HepG2 (cell line): Measurements from ENCODE around the gene RMDN2. TPM values are rescaled to one million over a fixed set of nuclear protein-coding genes. Genes with fewer than 3 reads are reported as not detected.

ENCODE experiments used
- ATAC-seq: fragments of 200-7000 bp; cut with Tn5 transposase; 3 replicates; pipeline ENCODE4 v1.9.1; 2020; ENCODE audit warnings: mild to moderate bottlenecking, moderate library complexity
- BruUV-seq: library from RNA; stranded (reverse); fragments of 400-500 nt; replicated peaks from 2 replicates; lab custom pipeline; 2021; lab: Mats Ljungman, UMichigan
- CTCF ChIA-PET: fragments of 300-600 bp; formaldehyde crosslinking; extraction: SDS; loops from one replicate; lab custom pipeline; 2021; ENCODE audit warnings: low total read pairs, inconsistent platforms, low intra/inter-chr PET ratio; lab: Yijun Ruan, JAX
- POLR2A ChIA-PET: fragments of 350-600 bp; sonication (Branson Sonifier 250); formaldehyde crosslinking; loops from one replicate; lab custom pipeline; 2020; ENCODE audit warnings: antibody characterized with exemption, inconsistent platforms; lab: Yijun Ruan, JAX
- DNase-seq: peaks from one replicate; pipeline ENCODE4 v3.0.0-alpha.2; 2015; ENCODE audit warnings: low spot score
- FAIRE-seq: peaks from 3 replicates; lab custom pipeline; 2011; peaks lifted over from hg19 to GRCh38; lab: Jason Lieb, UNC
- H2AFZ ChIP-seq: one replicate; pipeline ENCODE4 v1.6.1; 2011; ENCODE audit warnings: low read length, inconsistent platforms
- H3K27ac ChIP-seq: fragments of 300-600 bp; 3 replicates; pipeline ENCODE4 v1.8.0; 2011; ENCODE audit warnings: mixed run types, mild to moderate bottlenecking, mixed read lengths, low read length, inconsistent platforms; ENCODE audit not compliant: insufficient read depth; ENCODE audit errors: extremely low read length
- H3K27me3 ChIP-seq, 2 experiments: fragments of 200-600 bp in 1 of 2; 2 replicates in 1 of 2; 3 replicates in 1 of 2; pipeline versions ENCODE4 v1.6.0 to v1.8.0; 2011; ENCODE audit warnings: low read length in 2 of 2, mild to moderate bottlenecking in 2 of 2, moderate library complexity in 2 of 2, inconsistent platforms in 1 of 2; ENCODE audit not compliant: insufficient read depth in 2 of 2, control insufficient read depth in 1 of 2
- H3K36me3 ChIP-seq, 2 experiments: fragments of 200-600 bp in 1 of 2; replicated peaks in 1 of 2; 2 replicates in 1 of 2; 3 replicates in 1 of 2; pipeline versions ENCODE4 v1.5.1 to v1.8.0; 2011; ENCODE audit warnings: low read length in 2 of 2, inconsistent platforms in 1 of 2; ENCODE audit not compliant: insufficient read depth in 2 of 2, control insufficient read depth in 1 of 2
- H3K4me1 ChIP-seq: 2 replicates; pipeline ENCODE4 v1.5.1; 2012; ENCODE audit warnings: low read length, inconsistent platforms; ENCODE audit not compliant: insufficient read depth
- H3K4me2 ChIP-seq: 2 replicates; pipeline ENCODE4 v1.6.0; 2011; ENCODE audit warnings: low read depth, low read length, inconsistent platforms
- H3K4me3 ChIP-seq, 3 experiments: fragments of 200-600 bp in 1 of 3; sonication (generic), shearing (Covaris generic) in 1 of 3; replicated peaks in 1 of 3; 2 replicates each; pipeline ENCODE4 v1.5.1; 2011 to 2016; ENCODE audit warnings: low read length in 3 of 3, inconsistent platforms in 2 of 3, low read depth in 2 of 3, mild to moderate bottlenecking in 2 of 3, control low read depth in 1 of 3, mixed read lengths in 1 of 3; ENCODE audit not compliant: insufficient read depth in 1 of 3
- H3K79me2 ChIP-seq: one replicate; pipeline ENCODE4 v1.6.1; 2011; ENCODE audit warnings: low read length, inconsistent platforms; ENCODE audit not compliant: insufficient read depth
- H3K9ac ChIP-seq: 2 replicates; pipeline ENCODE4 v1.6.0; 2011; ENCODE audit warnings: mild to moderate bottlenecking, low read depth, low read length, inconsistent platforms; ENCODE audit not compliant: insufficient read depth
- H3K9me3 ChIP-seq: 2 replicates; pipeline ENCODE4 v1.5.1; 2012; ENCODE audit warnings: mild to moderate bottlenecking, low read length
- H4K20me1 ChIP-seq: 2 replicates; pipeline ENCODE4 v1.6.0; 2011; ENCODE audit warnings: inconsistent platforms, mild to moderate bottlenecking, low read length, moderate library complexity; ENCODE audit not compliant: insufficient read depth
- CHCHD3 ChIP-seq: sonication (generic); formaldehyde crosslinking; IDR thresholded peaks from 2 replicates; pipeline ENCODE4 v1.8.0; 2022; ENCODE audit warnings: mild to moderate bottlenecking, missing genetic modification reagents, moderate library complexity
- E2F1 ChIP-seq: sonication (generic); formaldehyde crosslinking; IDR thresholded peaks from 2 replicates; pipeline ENCODE4 v1.5.0; 2020; ENCODE audit warnings: missing genetic modification reagents
- MAF1 ChIP-seq: sonication (generic); formaldehyde crosslinking; IDR thresholded peaks from 2 replicates; pipeline ENCODE4 v1.5.0; 2020; ENCODE audit warnings: missing genetic modification reagents, borderline replicate concordance
- MAFF ChIP-seq: IDR thresholded peaks from 2 replicates; pipeline ENCODE4 v1.6.1; 2011; ENCODE audit warnings: low read depth, low read length, improper control_type of control experiment
- POLR2AphosphoS2 ChIP-seq: IDR thresholded peaks from 2 replicates; pipeline ENCODE4 v1.6.1; 2011; ENCODE audit warnings: low read depth, low read length, improper control_type of control experiment
- SATB2 ChIP-seq: sonication (generic); formaldehyde crosslinking; IDR thresholded peaks from 2 replicates; pipeline ENCODE4 v1.5.0; 2020; ENCODE audit warnings: missing genetic modification reagents
- SP2 ChIP-seq: sonication (generic); formaldehyde crosslinking; IDR thresholded peaks from 2 replicates; pipeline ENCODE4 v1.5.1; 2020; ENCODE audit warnings: mild to moderate bottlenecking, missing genetic modification reagents
- SYNCRIP ChIP-seq: fragments of 200-400 bp; formaldehyde crosslinking; IDR thresholded peaks from 2 replicates; pipeline ENCODE4 v1.6.1; 2018; ENCODE audit warnings: mild to moderate bottlenecking, low read depth, low read length; ENCODE audit not compliant: insufficient read depth
- XBP1 ChIP-seq: sonication (generic); formaldehyde crosslinking; IDR thresholded peaks from 2 replicates; pipeline ENCODE4 v1.5.0; 2020; ENCODE audit warnings: missing genetic modification reagents
- ZNF124 ChIP-seq: sonication (generic); formaldehyde crosslinking; IDR thresholded peaks from 2 replicates; pipeline ENCODE4 v1.4.0; 2020; ENCODE audit warnings: missing genetic modification reagents
- ZNF253 ChIP-seq: sonication (generic); formaldehyde crosslinking; IDR thresholded peaks from 2 replicates; pipeline ENCODE4 v1.8.0; 2022; ENCODE audit warnings: mild to moderate bottlenecking, missing genetic modification reagents, borderline replicate concordance
- ZNF724P ChIP-seq: sonication (generic); formaldehyde crosslinking; IDR thresholded peaks from 2 replicates; pipeline ENCODE4 v1.8.0; 2022; ENCODE audit warnings: missing genetic modification reagents, borderline replicate concordance
- ZSCAN12 ChIP-seq: sonication (generic); formaldehyde crosslinking; IDR thresholded peaks from 2 replicates; pipeline ENCODE4 v1.9.0; 2021; ENCODE audit warnings: mild to moderate bottlenecking, missing genetic modification reagents
- WGBS: methylation state at CpG from one replicate; pipeline ENCODE4 v1.1.6; 2017; ENCODE audit warnings: low lambda C conversion rate; 5-methylcytosine and 5-hydroxymethylcytosine counted together
- in situ Hi-C: cut with HindIII; loops from 2 replicates; pipeline ENCODE4 v1.10.0; 2017; ENCODE audit warnings: low pct_unique_long_range_greater_than_20kb; ENCODE audit not compliant: extremely low pct_ligation_motif_present
- intact Hi-C: fragments of 100-400 bp; cut with micrococcal nuclease; formaldehyde crosslinking; loops from one replicate; pipeline ENCODE4 v1.10.0; 2022; ENCODE audit not compliant: unreplicated experiment
- polyA plus RNA-seq, 8 experiments: library from polyadenylated mRNA; depleted of rRNA in 3 of 8; stranded (reverse) in 7 of 8; unstranded in 1 of 8; fragments of >200 nt; fragmentation: Illumina TruSeq in 4 of 8; extraction: Trizol in 4 of 8; gene quantifications; 2 replicates each; pipeline versions ENCODE4 v1.2.1 to v1.2.3, GENCODE V29; 2011 to 2016; ENCODE audit warnings: low read depth in 4 of 8, missing spikeins in 1 of 8, mixed read lengths in 1 of 8; ENCODE audit not compliant: insufficient read depth in 1 of 8
- total RNA-seq, 5 experiments: library from RNA; depleted of rRNA; stranded (reverse); fragments of >200 nt; fragmentation: Illumina TruSeq; extraction: Trizol; gene quantifications; 2 replicates each; pipeline ENCODE4 v1.2.3, GENCODE V29; 2016; ENCODE audit warnings: low read depth in 1 of 5

RMDN2 gene
- total and polyA plus RNA-seq, 2 of the 13 experiments (the other 11 are each of a cell fraction or from before 2014, with no cell fraction given) = 2.3 to 8.9 TPM

- ChIA-PET CTCF (no interaction called here), POLR2A (interaction anchor here (1.7 kb wide), 1 partner anchor 9 kb away, joined by 6 read pairs; the partner anchor contains the start of gene RMDN2)
- no peak for ATAC-seq
Observed at GRCh38 chr2:37916512-37917082, 8.5 kb upstream of the RMDN2 start.

More at GRCh38 chr2:37916512-37917082, 8.5 kb upstream of the RMDN2 start:
- H3K9ac ChIP-seq = no peak overlapping the region
- no peaks in the 10 kb centered on the region for H3K79me2 ChIP-seq
- in situ Hi-C loops (no loop called here), intact Hi-C loops (no loop called here)
- peaks cover 79% of the 10 kb centered on the region for H3K4me1 ChIP-seq
- H2AFZ ChIP-seq = no peak overlapping the region
- no TSS peak for BruUV-seq
- H3K9me3 ChIP-seq = no peaks in the 10 kb centered on the region
- no peak overlapping the region for H3K4me3 ChIP-seq
- 90% methylated on average over 3 of the region's 3 CpGs for WGBS
- no peaks in the 10 kb centered on the region for H4K20me1 ChIP-seq
- FAIRE-seq (no peak), DNase-seq (no peak)
- no peak overlapping the region for H3K27ac ChIP-seq
- no peak overlapping the region for H3K4me2 ChIP-seq
- H3K27me3 ChIP-seq = no peaks in the 10 kb centered on the region
- H3K36me3 ChIP-seq = no peaks in the 10 kb centered on the region
- TF ChIP-seq E2F1 (CRISPR knock-in tag) (no peak), SP2 (no peak), SYNCRIP (no peak), SATB2 (CRISPR knock-in tag) (no peak), XBP1 (CRISPR knock-in tag) (no peak), ZNF724P (CRISPR knock-in tag) (no peak), ZSCAN12 (no peak), POLR2AphosphoS2 (no peak), CHCHD3 (CRISPR knock-in tag) (no peak), MAFF (no peak), ZNF124 (CRISPR knock-in tag) (no peak), ZNF253 (CRISPR knock-in tag) (no peak), MAF1 (no peak)
